ENCODE results near the gene DYNLT1. TPM values are rescaled to one million over a fixed set of nuclear protein-coding genes. Genes with fewer than 3 reads are reported as not detected.
"Not testable (repeated sequence)": the region's sequence is repeated elsewhere in the genome, so short reads cannot be mapped to it uniquely, and the experiment has no call there.

The DYNLT1 gene
- total RNA-seq, 6 donors from 2014 or later = 49.2 to 119 (median 100) TPM

- Histone ChIP-seq H3K27me3 (no peaks in the 10 kb centered on the region), H3K4me1 (no peaks in the 10 kb centered on the region), H3K4me3 (peak overlapping the region in 2 of 4 donors; percentile 5 to 16), H3K36me3 (peaks cover 5 to 61% (median 38%) of the 10 kb centered on the region in 4 donors), H3K9me3 (no peaks in the 10 kb centered on the region), H3K27ac (no peak overlapping the region)
- DNase-seq (no peak), ATAC-seq (ENCODE audit: low FRiP score in 2 of 2) (no peak)
- TF ChIP-seq POLR2A (IDR thresholded peaks at IDR 0.05) = no peak
- TF ChIP-seq CTCF (IDR thresholded peaks at IDR 0.05) = no peak
- no peak for TF ChIP-seq POLR2AphosphoS5 (IDR thresholded peaks at IDR 0.05)
- no peak for TF ChIP-seq EP300 (IDR thresholded peaks at IDR 0.05)
- WGBS, 2 donors = 85 to 88% methylated on average over 10 of the region's 10 CpGs
These were observed 21.9 kb downstream of the DYNLT1 start for GRCh38 chr6:158622545-158623190.

GRCh38 chr6:158621694-158622544 lies 22.6 kb downstream of the DYNLT1 start:
- Histone ChIP-seq H3K9me3 (no peaks in the 10 kb centered on the region), H3K4me3 (peak overlapping the region in 2 of 4 donors; percentile 5 to 16), H3K36me3 (peaks cover 5 to 53% (median 33%) of the 10 kb centered on the region in 4 donors), H3K27me3 (no peaks in the 10 kb centered on the region), H3K4me1 (no peaks in the 10 kb centered on the region), H3K27ac (no peak overlapping the region)
- TF ChIP-seq CTCF (IDR thresholded peaks at IDR 0.05) = no peak
- no peak for TF ChIP-seq POLR2AphosphoS5 (IDR thresholded peaks at IDR 0.05)
- no peak for TF ChIP-seq EP300 (IDR thresholded peaks at IDR 0.05)
- TF ChIP-seq POLR2A (IDR thresholded peaks at IDR 0.05) = no peak
- DNase-seq (no peak), ATAC-seq (ENCODE audit: low FRiP score in 2 of 2) (no peak)
- WGBS, 2 donors = 92 to 94% methylated on average over 23 to 25 of the region's 25 CpGs

- WGBS, 2 donors = 86 to 91% methylated on average over 6 to 13 of the region's 13 CpGs
- TF ChIP-seq POLR2AphosphoS5 (IDR thresholded peaks at IDR 0.05) = no peak
- no peak for TF ChIP-seq EP300 (IDR thresholded peaks at IDR 0.05)
- no peak for TF ChIP-seq CTCF (IDR thresholded peaks at IDR 0.05)
- no peak for TF ChIP-seq POLR2A (IDR thresholded peaks at IDR 0.05)
- Histone ChIP-seq H3K9me3 (no peaks in the 10 kb centered on the region), H3K4me1 (no peaks in the 10 kb centered on the region), H3K27ac (no peak overlapping the region), H3K4me3 (no peak overlapping the region), H3K36me3 (peaks cover 5 to 45% (median 28%) of the 10 kb centered on the region in 4 donors), H3K27me3 (no peaks in the 10 kb centered on the region)
- ATAC-seq (ENCODE audit: low FRiP score in 2 of 2) = no peak
- no peak for DNase-seq
These were observed 23.4 kb downstream of the DYNLT1 start for GRCh38 chr6:158620963-158621693.

GRCh38 chr6:158619922-158620801 lies 24.4 kb downstream of the DYNLT1 start:
- Histone ChIP-seq H3K4me1 (no peaks in the 10 kb centered on the region), H3K27ac (no peak overlapping the region), H3K4me3 (no peak overlapping the region), H3K9me3 (no peaks in the 10 kb centered on the region), H3K27me3 (no peaks in the 10 kb centered on the region), H3K36me3 (peaks cover 5 to 41% (median 19%) of the 10 kb centered on the region in 4 donors)
- DNase-seq (no peak), ATAC-seq (ENCODE audit: low FRiP score in 2 of 2) (no peak)
- 91 to 95% methylated on average over 16 to 17 of the region's 17 CpGs for WGBS, 2 donors
- no peak for TF ChIP-seq CTCF (IDR thresholded peaks at IDR 0.05)
- TF ChIP-seq EP300 (IDR thresholded peaks at IDR 0.05) = no peak
- no peak for TF ChIP-seq POLR2A (IDR thresholded peaks at IDR 0.05)
- TF ChIP-seq POLR2AphosphoS5 (IDR thresholded peaks at IDR 0.05) = no peak

- DNase-seq; H3K27me3 ChIP-seq; H3K9me3 ChIP-seq; H3K4me3 ChIP-seq; H3K4me1 ChIP-seq; ATAC-seq (ENCODE audit: low FRiP score in 2 of 2); H3K27ac ChIP-seq: not testable (repeated sequence)
- peaks cover 5 to 44% (median 13%) of the 10 kb centered on the region in 4 donors for H3K36me3 ChIP-seq
- WGBS, 2 donors = 98% methylated on average over 3 of the region's 3 CpGs
These were observed 26.3 kb downstream of the DYNLT1 start for GRCh38 chr6:158618289-158618688.

- not testable (repeated sequence) for DNase-seq; H3K4me3 ChIP-seq; ATAC-seq (ENCODE audit: low FRiP score in 2 of 2); H3K27ac ChIP-seq; H3K27me3 ChIP-seq; H3K9me3 ChIP-seq
- 97 to 100% methylated on average over 3 of the region's 3 CpGs for WGBS, 2 donors
- H3K36me3 ChIP-seq = peaks cover 0 to 41% (median 19%) of the 10 kb centered on the region in 4 donors
- peaks cover 0 to 11% (median 4%) of the 10 kb centered on the region in 4 donors for H3K4me1 ChIP-seq
These were observed 29.9 kb downstream of the DYNLT1 start for GRCh38 chr6:158614606-158615005.

Data from upper lobe of left lung (tissue), 6 donors.